Endothelial cell of umbilical vein (primary cell): ENCODE data around the gene APOL2. TPM values are rescaled to one million over a fixed set of nuclear protein-coding genes. Genes with fewer than 3 reads are reported as not detected.

Source experiments
- BruUV-seq: library from RNA; stranded (reverse); fragments of 400-500 nt; replicated peaks from 2 replicates; lab custom pipeline; 2021; lab: Mats Ljungman, UMichigan
- CTCF ChIA-PET: fragments of 300-600, 350-600 bp; sonication (Branson Sonifier 250); formaldehyde crosslinking; loops from one replicate; lab custom pipeline; 2021; ENCODE audit warnings: antibody characterized with exemption, inconsistent platforms; lab: Charles Lee
- POLR2A ChIA-PET: fragments of 300-600, 350-600 bp; sonication (Branson Sonifier 250); formaldehyde crosslinking; loops from one replicate; lab custom pipeline; 2021; ENCODE audit warnings: antibody characterized with exemption, inconsistent platforms; lab: Charles Lee
- DNase-seq: peaks from one replicate; pipeline ENCODE4 v3.0.0-alpha.2; 2011; ENCODE audit warnings: low read depth, low spot score
- FAIRE-seq: peaks from 2 replicates; lab custom pipeline; 2011; peaks lifted over from hg19 to GRCh38; lab: Jason Lieb, UNC
- H2AFZ ChIP-seq: 2 replicates; pipeline ENCODE4 v1.6.0; 2012; ENCODE audit warnings: low read depth, low read length, control low read depth, inconsistent platforms
- H3K27ac ChIP-seq: 2 replicates; pipeline ENCODE4 v1.5.1; 2011; ENCODE audit warnings: low read depth, mild to moderate bottlenecking, control low read depth, low read length, moderate library complexity; ENCODE audit not compliant: insufficient read depth
- H3K27me3 ChIP-seq, 2 experiments: 2 replicates each; pipeline versions ENCODE4 v1.6.0 to v1.6.1; 2011; ENCODE audit warnings: low read length in 2 of 2, mixed read lengths in 1 of 2; ENCODE audit not compliant: control insufficient read depth in 2 of 2, insufficient read depth in 2 of 2
- H3K36me3 ChIP-seq, 2 experiments: 2 replicates in 1 of 2; 3 replicates in 1 of 2; pipeline ENCODE4 v1.5.1; 2011; ENCODE audit warnings: low read length in 2 of 2, mild to moderate bottlenecking in 1 of 2, moderate library complexity in 1 of 2; ENCODE audit not compliant: control insufficient read depth in 2 of 2, insufficient read depth in 2 of 2; ENCODE audit errors: extremely low read depth in 1 of 2
- H3K4me1 ChIP-seq: 3 replicates; pipeline ENCODE4 v1.5.1; 2011; ENCODE audit warnings: mild to moderate bottlenecking, low read length; ENCODE audit not compliant: control insufficient read depth, insufficient read depth; ENCODE audit errors: extremely low read depth
- H3K4me2 ChIP-seq: 2 replicates; pipeline ENCODE4 v1.6.1; 2011; ENCODE audit warnings: low read length, control low read depth, mixed read lengths; ENCODE audit not compliant: insufficient read depth
- H3K4me3 ChIP-seq, 3 experiments: fragments of 200-600 bp in 1 of 3; sonication (generic), shearing (Covaris generic) in 1 of 3; replicated peaks in 1 of 3; 2 replicates each; pipeline ENCODE4 v1.5.1; 2011 to 2016; ENCODE audit warnings: control low read depth in 3 of 3, low read length in 3 of 3, mild to moderate bottlenecking in 2 of 3, inconsistent platforms in 1 of 3, low read depth in 1 of 3, moderate library complexity in 1 of 3; ENCODE audit not compliant: insufficient read depth in 1 of 3
- H3K79me2 ChIP-seq: 2 replicates; pipeline ENCODE4 v1.6.0; 2012; ENCODE audit warnings: low read length, inconsistent platforms; ENCODE audit not compliant: control insufficient read depth, insufficient read depth
- H3K9ac ChIP-seq: replicated peaks from 2 replicates; pipeline ENCODE3; 2011; ENCODE audit warnings: low read length, control low read depth; ENCODE audit not compliant: insufficient read depth; ENCODE audit errors: extremely low read depth
- H3K9me1 ChIP-seq: replicated peaks from 3 replicates; pipeline ENCODE4 v1.6.0; 2011; ENCODE audit warnings: mild to moderate bottlenecking, low read length; ENCODE audit not compliant: control insufficient read depth, insufficient read depth; ENCODE audit errors: extremely low read depth
- H3K9me3 ChIP-seq: replicated peaks from 2 replicates; pipeline ENCODE4 v1.5.1; 2012; ENCODE audit warnings: low read length, inconsistent platforms; ENCODE audit not compliant: control insufficient read depth, insufficient read depth
- H4K20me1 ChIP-seq: replicated peaks from 2 replicates; pipeline ENCODE3; 2011; ENCODE audit warnings: mild to moderate bottlenecking, low read length; ENCODE audit not compliant: control insufficient read depth, insufficient read depth; ENCODE audit errors: extremely low read depth
- CTCF ChIP-seq, 2 donors: IDR thresholded peaks; 1 replicate in 1 of 2; 2 replicates in 1 of 2; pipeline ENCODE4 v1.5.1; 2011; ENCODE audit warnings: low read length in 2 of 2, mild to moderate bottlenecking in 2 of 2, moderate library complexity in 2 of 2, control low read depth in 1 of 2, inconsistent platforms in 1 of 2, low read depth in 1 of 2; ENCODE audit not compliant: insufficient read depth in 1 of 2; ENCODE audit errors: extremely low read depth in 1 of 2
- EZH2 ChIP-seq: IDR thresholded peaks from 2 replicates; pipeline ENCODE4 v1.6.1; 2012; ENCODE audit warnings: borderline replicate concordance, low read depth, mild to moderate bottlenecking, moderate library complexity, low read length, inconsistent platforms; ENCODE audit not compliant: severe bottlenecking
- FOS ChIP-seq: IDR thresholded peaks from 2 replicates; pipeline ENCODE4 v1.6.1; 2011; ENCODE audit warnings: mild to moderate bottlenecking, low read length, moderate library complexity, borderline replicate concordance; ENCODE audit not compliant: insufficient read depth
- GATA2 ChIP-seq: IDR thresholded peaks from 2 replicates; pipeline ENCODE4 v1.7.0; 2011; ENCODE audit warnings: low read depth, mild to moderate bottlenecking, moderate library complexity, mixed read lengths, low read length; ENCODE audit not compliant: insufficient read length, insufficient read depth
- MAX ChIP-seq: IDR thresholded peaks from 2 replicates; pipeline ENCODE4 v1.6.1; 2011; ENCODE audit not compliant: insufficient read depth, insufficient read length
- POLR2A ChIP-seq: IDR thresholded peaks from 2 replicates; pipeline ENCODE4 v1.6.1; 2012; ENCODE audit warnings: low read depth, mild to moderate bottlenecking, control low read depth, low read length
- POLR2AphosphoS5 ChIP-seq: IDR thresholded peaks from 2 replicates; pipeline ENCODE4 v1.6.1; 2012; ENCODE audit warnings: low read depth, mild to moderate bottlenecking, control low read depth, low read length, moderate library complexity; ENCODE audit not compliant: insufficient read depth
- dilution Hi-C: fragments of 300-500 bp; cut with MboI; formaldehyde crosslinking; loops from one replicate; pipeline ENCODE4 v1.15.0; 2019; ENCODE audit warnings: low sequenced_read_pairs; ENCODE audit not compliant: extremely low pct_ligation_motif_present
- intact Hi-C: fragments of 100-400 bp; cut with micrococcal nuclease; formaldehyde crosslinking; loops from one replicate; pipeline ENCODE4 v1.10.0; 2022
- polyA plus RNA-seq, 4 experiments: library from polyadenylated mRNA; depleted of rRNA in 3 of 4; stranded (reverse) in 3 of 4; unstranded in 1 of 4; fragments of >200 nt; gene quantifications; 2 replicates each; pipeline versions ENCODE4 v1.2.1 to v1.2.3, GENCODE V29; 2011 to 2012; ENCODE audit warnings: missing spikeins in 1 of 4
- total RNA-seq: library from RNA; stranded (reverse); gene quantifications from 2 replicates; pipeline ENCODE4 v1.2.3, GENCODE V29; 2021

APOL2 gene
- total and polyA plus RNA-seq, 2 donors (not counting 3 experiments of a cell fraction or from before 2014, with no cell fraction given), result 16.9 to 37.6 TPM

- peaks cover 0 to 3% of the 10 kb centered on the region in 2 experiments for H3K36me3 ChIP-seq
- DNase-seq (no peak), FAIRE-seq (no peak)
- POLR2A ChIA-PET, result interaction anchor here (1.2 kb wide), 1 partner anchor 14 kb away, joined by 3 read pairs; the partner anchor contains the start of gene APOL1
- dilution Hi-C loops (no loop called here), intact Hi-C loops (loop anchor here (1.0 to 2.0 kb wide), 4 partner anchors 19 to 248 kb away; no protein-coding TSS in a partner anchor)
- CTCF ChIA-PET, result interaction anchor here (0.8 to 6.4 kb wide), 22 partner anchors 10 to 247 kb away, joined by 3 to 27 read pairs (median 5); partner anchors contain the start of gene APOL1
- H3K27ac ChIP-seq, result peak overlapping the region; percentile 31
- no peaks in the 10 kb centered on the region for H3K27me3 ChIP-seq
- H3K9me1 ChIP-seq, result no peaks in the 10 kb centered on the region
- peaks cover 26% of the 10 kb centered on the region for H3K79me2 ChIP-seq
- no peaks in the 10 kb centered on the region for H4K20me1 ChIP-seq
- peak overlapping the region; percentile 48 to 82 (median 67) for H3K4me3 ChIP-seq
- peak overlapping the region; percentile 85 for H3K4me2 ChIP-seq
- peak overlapping the region; percentile 65 for H2AFZ ChIP-seq
- TF ChIP-seq CTCF (IDR thresholded peaks at IDR 0.05; ENCODE audit: extremely low read depth in 1 of 2, insufficient read depth in 1 of 2, low read depth in 1 of 2, low read length in 2 of 2) (no peak), MAX (no peak)
- TSS peak; percentile 59 for BruUV-seq
- H3K9me3 ChIP-seq, result no peaks in the 10 kb centered on the region
- peak overlapping the region; percentile 55 for H3K9ac ChIP-seq
- peaks cover 16% of the 10 kb centered on the region for H3K4me1 ChIP-seq
These were observed 252 bp downstream of the APOL2 start for GRCh38 chr22:36239150-36239400.

- Histone ChIP-seq H3K9me1 (no peaks in the 10 kb centered on the region), H3K27ac (peak overlapping the region; percentile 31), H3K27me3 (no peaks in the 10 kb centered on the region), H3K4me1 (peaks cover 16% of the 10 kb centered on the region), H3K79me2 (peaks cover 26% of the 10 kb centered on the region), H2AFZ (peak overlapping the region; percentile 33), H3K36me3 (peaks cover 0 to 3% of the 10 kb centered on the region in 2 experiments), H4K20me1 (no peaks in the 10 kb centered on the region), H3K9ac (peak overlapping the region; percentile 55), H3K9me3 (no peaks in the 10 kb centered on the region), H3K4me3 (peak overlapping the region; percentile 48 to 82 (median 67)), H3K4me2 (peak overlapping the region; percentile 85)
- TF ChIP-seq POLR2AphosphoS5, result no peak
- TF ChIP-seq EZH2, result no peak
- no peak for TF ChIP-seq FOS
- TF ChIP-seq MAX, result no peak
- TF ChIP-seq POLR2A, result no peak
- no peak for TF ChIP-seq GATA2
- no TSS peak for BruUV-seq
- ChIA-PET POLR2A (interaction anchor here (1.2 kb wide), 1 partner anchor 15 kb away, joined by 3 read pairs; the partner anchor contains the start of gene APOL1), CTCF (interaction anchor here (0.8 to 6.4 kb wide), 23 partner anchors 10 to 248 kb away, joined by 3 to 27 read pairs (median 5); partner anchors contain the start of gene APOL1)
- dilution Hi-C loops, result no loop called here
- FAIRE-seq (peak; percentile 91), DNase-seq (peak; percentile 53)
- intact Hi-C loops, result loop anchor here (1.0 to 2.0 kb wide), 4 partner anchors 20 to 248 kb away; no protein-coding TSS in a partner anchor
These were observed 766 bp downstream of the APOL2 start for GRCh38 chr22:36238373-36239149.
